NCI-H2196 (cell line): ENCODE measurements around the gene CCDC126.
"Not testable (repeated sequence)": the region's sequence is repeated elsewhere in the genome, so short reads cannot be mapped to it uniquely, and the experiment has no call there.

ENCODE experiments used
- DNase-seq: peaks from one replicate; lab custom pipeline; 2025; ENCODE audit not compliant: unreplicated experiment; lab: John Stamatoyannopoulos, UW

CCDC126 gene

GRCh38 chr7:23597094-23598091, at the start of gene CCDC126:
CCDC126 (plus strand) TSS chr7:23597382; CDS start chr7:23611316, 13,934 bp downstream.
- peak; percentile 92 for DNase-seq

GRCh38 chr7:23547662-23548061, 49.5 kb upstream of the CCDC126 start:
- DNase-seq: no peak

- DNase-seq: no peak
Measured at GRCh38 chr7:23558303-23558702, 38.9 kb upstream of the CCDC126 start.

GRCh38 chr7:23570592-23571200, 26.5 kb upstream of the CCDC126 start:
- DNase-seq: peak; percentile 70

- not testable (repeated sequence) for DNase-seq
Measured at GRCh38 chr7:23581975-23582374, 15.2 kb upstream of the CCDC126 start.

GRCh38 chr7:23585304-23585703, 11.9 kb upstream of the CCDC126 start:
- not testable (repeated sequence) for DNase-seq

GRCh38 chr7:23586159-23586558, 11.0 kb upstream of the CCDC126 start:
- DNase-seq: no peak

GRCh38 chr7:23590529-23590928, 6.7 kb upstream of the CCDC126 start:
- DNase-seq: no peak

GRCh38 chr7:23593706-23594105, 3.5 kb upstream of the CCDC126 start:
- no peak for DNase-seq

GRCh38 chr7:23594879-23595604, 2.1 kb upstream of the CCDC126 start:
- DNase-seq: no peak

- no peak for DNase-seq
Measured at GRCh38 chr7:23598296-23598695, 1.1 kb downstream of the CCDC126 start.

GRCh38 chr7:23600236-23600635, 3.1 kb downstream of the CCDC126 start:
- no peak for DNase-seq

GRCh38 chr7:23603632-23604295, 6.6 kb downstream of the CCDC126 start:
- no peak for DNase-seq

- no peak for DNase-seq
Measured at GRCh38 chr7:23604296-23604640, 7.1 kb downstream of the CCDC126 start.

GRCh38 chr7:23607130-23607529, 9.9 kb downstream of the CCDC126 start:
- no peak for DNase-seq

- no peak for DNase-seq
Measured at GRCh38 chr7:23607866-23608265, 10.7 kb downstream of the CCDC126 start.

- DNase-seq: no peak
Measured at GRCh38 chr7:23615331-23615730, 18.1 kb downstream of the CCDC126 start.

GRCh38 chr7:23616593-23616992, 19.4 kb downstream of the CCDC126 start:
- DNase-seq: no peak

- no peak for DNase-seq
Measured at GRCh38 chr7:23617482-23617881, 20.3 kb downstream of the CCDC126 start.

- DNase-seq: no peak
Measured at GRCh38 chr7:23618241-23618640, 21.1 kb downstream of the CCDC126 start.

- no peak for DNase-seq
Measured at GRCh38 chr7:23619141-23619540, 22.0 kb downstream of the CCDC126 start.
